Mesenchymal stem cell (in vitro differentiated cells and primary cell): ENCODE data around the gene ITPR3.

Source experiments
- DNase-seq: peaks from one replicate; pipeline ENCODE4 v3.0.0-alpha.2; 2013
- H2AFZ ChIP-seq: one replicate; pipeline ENCODE4 v1.6.1; 2013; ENCODE audit warnings: low read depth, mild to moderate bottlenecking, control low read depth, inconsistent platforms, low read length, moderate library complexity
- H2AK5ac ChIP-seq: 2 replicates; pipeline ENCODE4 v1.6.1; 2013; ENCODE audit warnings: low read length, moderate library complexity, mild to moderate bottlenecking, inconsistent platforms; ENCODE audit not compliant: severe bottlenecking
- H2BK120ac ChIP-seq: one replicate; pipeline ENCODE4 v1.6.1; 2013; ENCODE audit warnings: low read depth, mild to moderate bottlenecking, inconsistent platforms, low read length, moderate library complexity
- H2BK12ac ChIP-seq, 2 experiments: one replicate each; pipeline ENCODE4 v1.6.1; 2013; ENCODE audit warnings: inconsistent platforms in 2 of 2, low read length in 2 of 2, mild to moderate bottlenecking in 2 of 2, moderate library complexity in 2 of 2, control low read depth in 1 of 2
- H2BK15ac ChIP-seq: one replicate; pipeline ENCODE4 v1.6.1; 2013; ENCODE audit warnings: mild to moderate bottlenecking, low read depth, inconsistent platforms; ENCODE audit not compliant: poor library complexity, severe bottlenecking
- H2BK5ac ChIP-seq: 2 replicates; pipeline ENCODE4 v1.6.1; 2013; ENCODE audit warnings: low read depth, mild to moderate bottlenecking, low read length, control low read depth, inconsistent platforms; ENCODE audit not compliant: poor library complexity, severe bottlenecking
- H3K14ac ChIP-seq, 2 experiments: one replicate each; pipeline ENCODE4 v1.6.1; 2013; ENCODE audit warnings: inconsistent platforms in 2 of 2, low read length in 2 of 2, control low read depth in 1 of 2, mild to moderate bottlenecking in 1 of 2, moderate library complexity in 1 of 2
- H3K18ac ChIP-seq, 2 experiments: one replicate each; pipeline ENCODE4 v1.6.1; 2013; ENCODE audit warnings: inconsistent platforms in 2 of 2, low read length in 2 of 2, control low read depth in 1 of 2, low read depth in 1 of 2, mild to moderate bottlenecking in 1 of 2
- H3K23ac ChIP-seq, 2 experiments: one replicate each; pipeline ENCODE4 v1.6.1; 2013; ENCODE audit warnings: inconsistent platforms in 2 of 2, low read length in 2 of 2, mild to moderate bottlenecking in 2 of 2, moderate library complexity in 2 of 2, control low read depth in 1 of 2
- H3K27ac ChIP-seq: 2 replicates; pipeline ENCODE4 v1.5.1; 2013; ENCODE audit warnings: mild to moderate bottlenecking, moderate library complexity, low read length, control low read depth, inconsistent platforms; ENCODE audit not compliant: poor library complexity, severe bottlenecking
- H3K27me3 ChIP-seq, 2 experiments: 2 replicates each; pipeline versions ENCODE4 v1.6.1 to v1.7.0; 2013; ENCODE audit warnings: low read length in 2 of 2, mild to moderate bottlenecking in 2 of 2, moderate library complexity in 2 of 2, control low read depth in 1 of 2, inconsistent platforms in 1 of 2; ENCODE audit not compliant: control insufficient read depth in 1 of 2, insufficient read depth in 1 of 2
- H3K36me3 ChIP-seq, 2 experiments: 2 replicates each; pipeline versions ENCODE4 v1.6.1 to v1.7.0; 2013; ENCODE audit warnings: low read length in 2 of 2, control low read depth in 1 of 2, inconsistent platforms in 1 of 2, low read depth in 1 of 2, mild to moderate bottlenecking in 1 of 2; ENCODE audit not compliant: insufficient read depth in 2 of 2, control insufficient read depth in 1 of 2
- H3K4ac ChIP-seq, 2 experiments: one replicate each; pipeline ENCODE4 v1.6.1; 2013; ENCODE audit warnings: inconsistent platforms in 2 of 2, low read length in 2 of 2, mild to moderate bottlenecking in 2 of 2, moderate library complexity in 2 of 2, control low read depth in 1 of 2, low read depth in 1 of 2
- H3K4me1 ChIP-seq: 2 replicates; pipeline ENCODE4 v1.6.1; 2013; ENCODE audit warnings: low read depth, low read length, control low read depth; ENCODE audit not compliant: control insufficient read depth, insufficient read depth
- H3K4me2 ChIP-seq: 2 replicates; pipeline ENCODE4 v1.6.1; 2013; ENCODE audit warnings: low read length, mild to moderate bottlenecking, inconsistent platforms; ENCODE audit not compliant: poor library complexity, severe bottlenecking
- H3K4me3 ChIP-seq, 2 experiments: 2 replicates each; pipeline versions ENCODE4 v1.5.1 to v1.7.0; 2013; ENCODE audit warnings: low read length in 2 of 2, mild to moderate bottlenecking in 2 of 2, control low read depth in 1 of 2, low read depth in 1 of 2; ENCODE audit not compliant: insufficient read depth in 1 of 2
- H3K79me1 ChIP-seq: replicated peaks from 2 replicates; pipeline ENCODE4 v1.6.1; 2013; ENCODE audit warnings: mild to moderate bottlenecking, control low read depth, low read length, inconsistent platforms; ENCODE audit not compliant: poor library complexity, severe bottlenecking
- H3K9ac ChIP-seq: 2 replicates; pipeline ENCODE4 v1.7.0; 2013; ENCODE audit warnings: mild to moderate bottlenecking, low read length, moderate library complexity
- H3K9me3 ChIP-seq: 2 replicates; pipeline ENCODE4 v1.7.0; 2013; ENCODE audit warnings: mild to moderate bottlenecking, low read length; ENCODE audit not compliant: control insufficient read depth
- H4K8ac ChIP-seq: one replicate; pipeline ENCODE4 v1.6.1; 2013; ENCODE audit warnings: inconsistent platforms, mild to moderate bottlenecking, low read length, moderate library complexity
- H4K91ac ChIP-seq: one replicate; pipeline ENCODE4 v1.6.1; 2013; ENCODE audit warnings: mild to moderate bottlenecking, low read length, inconsistent platforms
- WGBS: methylation state at CpG from one replicate; pipeline ENCODE4 v1.1.7; 2013; ENCODE audit warnings: mixed read lengths; 5-methylcytosine and 5-hydroxymethylcytosine counted together

Gene ITPR3

DNA sequence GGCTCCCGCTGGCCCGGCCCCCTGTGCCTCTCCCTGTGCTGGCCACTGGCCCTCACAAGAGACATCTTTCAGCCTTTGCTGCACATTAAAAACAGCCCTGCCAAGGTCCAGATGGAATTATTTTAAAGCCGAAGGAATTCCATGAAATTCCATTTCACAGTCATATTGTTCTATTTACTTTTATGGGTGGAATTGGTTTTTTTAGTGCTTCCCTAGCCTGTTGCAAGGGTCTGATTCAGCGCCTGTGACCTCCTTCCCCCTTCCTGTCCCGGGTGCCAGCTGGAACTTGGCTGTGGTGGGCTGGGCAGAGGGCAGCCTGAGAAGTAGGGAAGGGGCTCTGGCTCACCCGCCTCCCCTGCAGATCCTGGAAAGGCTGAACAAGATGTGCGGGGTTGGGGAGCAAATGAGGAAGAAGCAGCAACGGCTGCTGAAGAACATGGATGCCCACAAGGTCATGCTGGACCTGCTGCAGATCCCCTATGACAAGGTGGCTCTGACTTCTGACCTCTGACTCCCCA, 56.1 kb downstream of the ITPR3 start:
- DNase-seq, result no peak
- Histone ChIP-seq H2BK120ac (no peak overlapping the region), H2BK5ac (no peak overlapping the region)

DNA sequence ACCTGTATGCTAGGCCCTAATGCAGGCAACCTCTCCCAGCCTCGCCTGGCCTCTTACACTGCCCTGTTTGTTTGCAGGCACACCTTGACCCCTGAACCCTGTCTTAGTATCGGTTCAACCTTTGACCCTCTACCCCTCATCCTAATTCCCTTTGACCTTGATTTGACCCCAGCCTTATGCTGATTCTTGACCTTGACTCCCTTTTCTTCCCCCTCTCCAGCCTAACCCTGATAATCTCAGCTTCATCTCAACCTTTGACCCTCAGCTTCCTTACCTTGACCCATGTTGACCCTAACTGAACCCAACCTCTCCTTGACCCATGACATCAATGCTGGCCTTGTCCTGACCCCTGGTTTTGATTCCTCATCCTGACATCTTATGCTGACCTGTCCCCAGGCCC, 56.6 kb downstream of the ITPR3 start:
- H3K4me1 ChIP-seq, result peaks cover 19% of the 10 kb centered on the region
- H2BK120ac ChIP-seq, result no peak overlapping the region
- peaks cover 4% of the 10 kb centered on the region for H3K79me1 ChIP-seq
- H3K27me3 ChIP-seq, result no peaks in the 10 kb centered on the region
- H3K23ac ChIP-seq, result no peak overlapping the region
- H3K4ac ChIP-seq, result no peak overlapping the region
- H3K18ac ChIP-seq, result peak overlapping the region in 1 of 2 experiments; percentile 46
- peaks cover 77 to 90% of the 10 kb centered on the region in 2 experiments for H3K36me3 ChIP-seq
- H3K27ac ChIP-seq, result no peak overlapping the region
- no peak overlapping the region for H3K4me2 ChIP-seq
- H2BK15ac ChIP-seq, result no peak overlapping the region
- H4K8ac ChIP-seq, result no peak overlapping the region
- no peak overlapping the region for H2BK12ac ChIP-seq
- no peak for DNase-seq
- H3K14ac ChIP-seq, result no peak overlapping the region
- H2BK5ac ChIP-seq, result no peak overlapping the region
- H2AK5ac ChIP-seq, result no peak overlapping the region
- WGBS, result 95% methylated on average over 2 of the region's 2 CpGs
- no peak overlapping the region for H3K4me3 ChIP-seq
- peak overlapping the region; percentile 64 for H3K9ac ChIP-seq
- H3K9me3 ChIP-seq, result no peaks in the 10 kb centered on the region
- H2AFZ ChIP-seq, result no peak overlapping the region
- no peak overlapping the region for H4K91ac ChIP-seq

More for the DNA sequence above, 56.1 kb downstream of the ITPR3 start:
- Histone ChIP-seq H2BK15ac (no peak overlapping the region), H3K18ac (peak overlapping the region in 1 of 2 experiments; percentile 46), H3K14ac (no peak overlapping the region), H3K79me1 (peaks cover 4% of the 10 kb centered on the region), H3K23ac (no peak overlapping the region), H3K4ac (no peak overlapping the region), H3K9me3 (no peaks in the 10 kb centered on the region), H3K27ac (no peak overlapping the region), H3K4me2 (no peak overlapping the region), H3K4me3 (no peak overlapping the region), H3K36me3 (peaks cover 72 to 87% of the 10 kb centered on the region in 2 experiments), H2BK12ac (no peak overlapping the region), H3K9ac (peak overlapping the region; percentile 64), H2AFZ (no peak overlapping the region), H4K8ac (no peak overlapping the region), H4K91ac (no peak overlapping the region), H3K4me1 (peaks cover 21% of the 10 kb centered on the region), H3K27me3 (no peaks in the 10 kb centered on the region), H2AK5ac (no peak overlapping the region)
- 75% methylated on average over 7 of the region's 8 CpGs for WGBS

DNA sequence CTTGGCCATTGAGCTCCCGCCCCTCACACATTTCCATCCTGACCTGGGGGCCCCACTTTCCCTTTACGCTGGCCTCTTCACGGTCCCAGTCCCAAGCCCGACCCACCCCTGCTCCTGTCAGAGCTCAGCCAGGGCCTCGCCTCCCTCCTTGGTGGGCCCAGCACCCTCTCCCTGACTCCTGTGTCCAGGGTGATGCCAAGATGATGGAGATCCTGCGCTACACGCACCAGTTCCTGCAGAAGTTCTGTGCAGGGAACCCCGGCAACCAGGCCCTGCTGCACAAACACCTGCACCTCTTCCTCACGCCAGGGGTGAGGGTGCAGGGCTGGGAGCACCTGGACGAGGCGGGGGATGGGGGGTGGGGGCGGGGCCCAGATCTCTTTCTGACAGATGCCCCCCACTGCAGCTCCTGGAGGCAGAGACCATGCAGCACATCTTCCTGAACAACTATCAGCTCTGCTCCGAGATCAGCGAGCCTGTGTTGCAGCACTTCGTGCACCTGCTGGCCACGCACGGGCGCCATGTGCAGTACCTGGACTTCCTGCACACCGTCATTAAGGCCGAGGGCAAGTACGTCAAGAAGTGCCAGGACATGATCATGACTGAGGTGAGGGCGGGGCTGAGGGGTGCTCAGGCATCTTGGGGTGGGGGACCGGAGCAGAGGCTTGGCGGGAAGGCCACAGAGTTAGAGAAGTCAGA, 57.3 kb downstream of the ITPR3 start:
- H3K79me1 ChIP-seq, result peaks cover 2% of the 10 kb centered on the region
- H3K4me2 ChIP-seq, result no peak overlapping the region
- H3K4me3 ChIP-seq, result no peak overlapping the region
- H2BK5ac ChIP-seq, result no peak overlapping the region
- no peaks in the 10 kb centered on the region for H3K9me3 ChIP-seq
- H3K4ac ChIP-seq, result no peak overlapping the region
- no peak overlapping the region for H3K23ac ChIP-seq
- no peak overlapping the region for H4K8ac ChIP-seq
- no peak overlapping the region for H2BK120ac ChIP-seq
- H4K91ac ChIP-seq, result no peak overlapping the region
- 96% methylated on average over 24 of the region's 24 CpGs for WGBS
- H3K27ac ChIP-seq, result no peak overlapping the region
- H3K14ac ChIP-seq, result no peak overlapping the region
- H2BK15ac ChIP-seq, result no peak overlapping the region
- peaks cover 80 to 93% of the 10 kb centered on the region in 2 experiments for H3K36me3 ChIP-seq
- H3K27me3 ChIP-seq, result no peaks in the 10 kb centered on the region
- peaks cover 16% of the 10 kb centered on the region for H3K4me1 ChIP-seq
- DNase-seq, result no peak
- H3K9ac ChIP-seq, result no peak overlapping the region
- H2AK5ac ChIP-seq, result no peak overlapping the region
- no peak overlapping the region for H2AFZ ChIP-seq
- H2BK12ac ChIP-seq, result no peak overlapping the region
- H3K18ac ChIP-seq, result no peak overlapping the region

DNA sequence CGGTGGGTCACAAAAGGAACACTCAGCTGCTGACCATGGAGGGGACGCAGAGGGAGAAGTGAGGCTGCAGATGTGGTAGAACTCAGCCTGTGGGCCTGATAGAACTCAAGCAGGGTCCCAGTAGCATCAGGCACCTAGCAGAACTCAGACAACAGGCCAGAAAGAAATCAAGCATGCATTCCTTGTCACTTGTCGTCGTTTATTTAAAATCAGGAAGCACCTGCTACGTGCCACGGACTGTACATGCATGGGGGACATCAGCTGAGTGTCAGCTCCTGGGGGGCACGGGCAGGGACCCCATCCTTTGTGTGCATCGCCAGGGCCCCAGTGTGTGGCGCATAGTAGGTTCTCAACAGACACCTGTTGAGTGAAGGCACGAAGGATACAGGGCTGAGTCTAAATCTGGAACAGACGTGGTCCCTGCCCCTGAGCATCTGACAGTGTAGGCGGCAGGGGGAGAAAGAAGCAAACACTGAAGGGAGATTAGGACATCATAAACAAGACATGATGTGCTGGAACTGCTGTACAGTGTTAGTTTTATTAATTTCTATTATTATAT, 57.9 kb downstream of the ITPR3 start:
- Histone ChIP-seq H3K23ac (no peak overlapping the region), H3K36me3 (peaks cover 80 to 93% of the 10 kb centered on the region in 2 experiments), H3K18ac (no peak overlapping the region), H3K4ac (no peak overlapping the region), H4K91ac (no peak overlapping the region), H3K9me3 (no peaks in the 10 kb centered on the region), H3K4me3 (no peak overlapping the region), H2BK5ac (no peak overlapping the region), H2BK12ac (no peak overlapping the region), H3K9ac (no peak overlapping the region), H3K27me3 (no peaks in the 10 kb centered on the region), H4K8ac (no peak overlapping the region), H3K14ac (no peak overlapping the region), H2BK15ac (no peak overlapping the region), H2AFZ (no peak overlapping the region), H3K27ac (no peak overlapping the region), H3K4me2 (no peak overlapping the region), H2BK120ac (no peak overlapping the region), H3K4me1 (peaks cover 12% of the 10 kb centered on the region), H3K79me1 (peaks cover 2% of the 10 kb centered on the region), H2AK5ac (no peak overlapping the region)
- 91% methylated on average over 12 of the region's 12 CpGs for WGBS
- no peak for DNase-seq
